GM12801 (cell line): ENCODE measurements around the gene MDN1.

ENCODE experiments used
- TF ChIP-seq, protein P1 (sequence below): IDR thresholded peaks from one replicate; pipeline ENCODE4 v1.5.1; 2011; ENCODE audit warnings: control low read depth; ENCODE audit not compliant: insufficient read length; ENCODE audit errors: extremely low read depth

Gene MDN1

DNA sequence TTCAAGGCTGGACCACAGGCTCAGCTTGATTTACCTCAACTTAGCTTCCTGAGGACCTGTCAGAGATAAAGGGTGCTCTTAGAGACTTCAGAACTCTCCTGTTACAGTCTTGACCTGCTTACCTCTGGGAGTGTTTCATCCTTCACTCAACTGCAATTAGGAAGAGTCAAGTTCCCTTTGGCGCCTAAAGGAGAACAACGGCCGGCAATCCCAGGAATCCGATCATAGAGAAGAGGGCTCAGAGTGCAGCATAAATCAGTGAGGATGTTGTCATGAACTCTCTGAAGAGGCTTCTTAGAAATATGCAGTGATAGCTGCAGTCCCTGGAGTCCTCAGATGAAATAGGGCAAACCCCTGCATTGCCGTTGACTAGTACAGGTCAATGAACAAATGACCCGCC is 217.4 kb downstream of the MDN1 start:
- TF ChIP-seq, protein P1, sequence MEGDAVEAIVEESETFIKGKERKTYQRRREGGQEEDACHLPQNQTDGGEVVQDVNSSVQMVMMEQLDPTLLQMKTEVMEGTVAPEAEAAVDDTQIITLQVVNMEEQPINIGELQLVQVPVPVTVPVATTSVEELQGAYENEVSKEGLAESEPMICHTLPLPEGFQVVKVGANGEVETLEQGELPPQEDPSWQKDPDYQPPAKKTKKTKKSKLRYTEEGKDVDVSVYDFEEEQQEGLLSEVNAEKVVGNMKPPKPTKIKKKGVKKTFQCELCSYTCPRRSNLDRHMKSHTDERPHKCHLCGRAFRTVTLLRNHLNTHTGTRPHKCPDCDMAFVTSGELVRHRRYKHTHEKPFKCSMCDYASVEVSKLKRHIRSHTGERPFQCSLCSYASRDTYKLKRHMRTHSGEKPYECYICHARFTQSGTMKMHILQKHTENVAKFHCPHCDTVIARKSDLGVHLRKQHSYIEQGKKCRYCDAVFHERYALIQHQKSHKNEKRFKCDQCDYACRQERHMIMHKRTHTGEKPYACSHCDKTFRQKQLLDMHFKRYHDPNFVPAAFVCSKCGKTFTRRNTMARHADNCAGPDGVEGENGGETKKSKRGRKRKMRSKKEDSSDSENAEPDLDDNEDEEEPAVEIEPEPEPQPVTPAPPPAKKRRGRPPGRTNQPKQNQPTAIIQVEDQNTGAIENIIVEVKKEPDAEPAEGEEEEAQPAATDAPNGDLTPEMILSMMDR: no peak

DNA sequence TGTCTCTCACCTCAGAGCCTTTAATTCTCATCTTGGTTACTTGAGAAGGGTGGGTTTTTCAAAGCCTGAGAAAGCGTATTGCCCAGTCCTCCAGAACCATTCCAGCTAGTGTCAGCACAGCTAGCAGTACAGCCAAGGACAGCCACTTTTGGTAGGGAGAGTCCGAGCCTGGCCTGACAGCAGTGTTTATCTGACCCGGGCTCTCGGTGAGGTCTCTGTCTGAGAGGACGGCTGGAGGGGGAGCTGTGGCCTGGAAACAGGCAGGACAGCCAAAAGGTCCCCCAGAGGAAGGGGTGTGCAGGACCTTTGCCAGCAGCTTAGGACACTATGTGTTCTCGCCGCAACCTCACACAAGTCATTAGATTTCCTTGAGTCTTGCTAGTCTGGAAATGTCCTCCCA is 219.9 kb downstream of the MDN1 start:
- TF ChIP-seq, protein P1: no peak

- TF ChIP-seq, protein P1: no peak
These were observed 221.6 kb downstream of the MDN1 start for GRCh38 chr6:89597988-89598387.

- TF ChIP-seq, protein P1: no peak
These were observed 222.2 kb downstream of the MDN1 start for GRCh38 chr6:89597372-89597771.

DNA sequence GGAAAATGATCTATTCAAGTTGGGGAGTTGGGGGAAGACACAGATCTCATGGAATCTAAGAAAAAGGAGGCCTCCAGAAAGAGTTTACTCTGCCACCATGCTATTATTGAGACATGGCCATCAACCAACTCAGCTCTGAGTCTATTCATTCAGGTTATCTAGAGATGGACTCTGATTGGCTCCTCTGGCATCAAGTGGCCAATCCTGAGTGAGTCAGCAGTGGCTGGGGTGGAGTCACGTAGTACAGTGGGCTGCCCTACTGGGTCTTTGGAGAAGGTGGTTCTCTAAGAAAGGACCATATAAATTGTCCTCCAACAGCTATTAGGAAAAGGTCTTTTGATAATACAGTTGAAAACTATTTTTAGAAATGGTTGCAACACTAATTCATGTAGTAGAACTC is 223.1 kb downstream of the MDN1 start:
- TF ChIP-seq, protein P1: no peak

- TF ChIP-seq, protein P1: no peak
These were observed 223.5 kb downstream of the MDN1 start for GRCh38 chr6:89596056-89596455.
